GM18511 (cell line): Measurements from ENCODE around the gene SIK3.

Experiments
- ATAC-seq: cut with Tn5 transposase; IDR thresholded peaks from one replicate; pipeline ENCODE4 v1.9.1; 2021; ENCODE audit warnings: mild to moderate bottlenecking, moderate library complexity; ENCODE audit not compliant: unreplicated experiment

Gene SIK3

GRCh38 chr11:117010808-117011540, 87.3 kb downstream of the SIK3 start:
- ATAC-seq = no peak

- no peak for ATAC-seq
These were observed 88.2 kb downstream of the SIK3 start for GRCh38 chr11:117009905-117010605.

- ATAC-seq = no peak
These were observed 92.5 kb downstream of the SIK3 start for GRCh38 chr11:117005758-117006157.

- ATAC-seq = no peak
These were observed 95.5 kb downstream of the SIK3 start for GRCh38 chr11:117002639-117003299.

GRCh38 chr11:117000014-117000737, 98.1 kb downstream of the SIK3 start:
- ATAC-seq = no peak

GRCh38 chr11:116997071-116997470, 101.2 kb downstream of the SIK3 start:
- no peak for ATAC-seq

- ATAC-seq = no peak
These were observed 104.0 kb downstream of the SIK3 start for GRCh38 chr11:116994195-116994594.

GRCh38 chr11:116993599-116993998, 104.6 kb downstream of the SIK3 start:
- no peak for ATAC-seq

- ATAC-seq = no peak
These were observed 106.7 kb downstream of the SIK3 start for GRCh38 chr11:116991491-116991890.

GRCh38 chr11:116990811-116991210, 107.4 kb downstream of the SIK3 start:
- ATAC-seq = no peak

- ATAC-seq = no peak
These were observed 108.2 kb downstream of the SIK3 start for GRCh38 chr11:116990061-116990473.

- ATAC-seq = no peak
These were observed 109.0 kb downstream of the SIK3 start for GRCh38 chr11:116989184-116989583.

- peak; percentile 77 for ATAC-seq
These were observed 111.6 kb downstream of the SIK3 start for GRCh38 chr11:116986521-116987105.

GRCh38 chr11:116984589-116984988, 113.6 kb downstream of the SIK3 start:
- ATAC-seq = no peak

- ATAC-seq = no peak
These were observed 114.0 kb downstream of the SIK3 start for GRCh38 chr11:116984186-116984585.

- ATAC-seq = no peak
These were observed 116.9 kb downstream of the SIK3 start for GRCh38 chr11:116981266-116981885.

GRCh38 chr11:116980136-116980793, 118.0 kb downstream of the SIK3 start:
- peak; percentile 97 for ATAC-seq

GRCh38 chr11:116976941-116977570, 121.2 kb downstream of the SIK3 start:
- no peak for ATAC-seq

GRCh38 chr11:116975661-116976060, 122.6 kb downstream of the SIK3 start:
- no peak for ATAC-seq
